ENCODE measurements around the gene ZNF333. TPM values are rescaled to one million over a fixed set of nuclear protein-coding genes. Genes with fewer than 3 reads are reported as not detected.
A peak's percentile ranks its signal among the peaks of the same experiment; 100 is the strongest.

The ZNF333 gene
- total RNA-seq, 2 donors from 2014 or later: 14.2 to 18.2 TPM

DNA sequence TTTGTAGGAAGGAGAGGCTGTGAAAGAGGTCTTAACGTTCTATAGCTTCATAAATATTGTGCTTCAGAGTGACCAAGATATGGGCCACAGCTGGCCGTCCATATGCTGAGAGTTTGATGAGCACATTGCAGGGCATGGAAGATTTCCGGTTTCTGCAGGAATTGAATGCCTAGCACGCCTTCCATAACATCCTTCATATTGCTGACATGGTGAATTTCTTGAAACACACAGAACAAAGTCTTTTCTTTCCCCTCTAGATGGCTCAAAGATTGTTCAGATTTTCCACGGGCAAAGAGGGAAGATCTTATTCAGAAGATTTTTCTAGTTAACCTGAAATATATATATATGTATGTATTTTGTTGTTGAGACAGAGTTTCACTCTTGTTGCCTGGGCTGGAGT, 46.1 kb downstream of the ZNF333 start:
- no peak for ATAC-seq

GRCh38 chr19:14746886-14747285, 57.0 kb downstream of the ZNF333 start:
- Histone ChIP-seq H3K9me3 (no peaks in the 10 kb centered on the region), H3K36me3 (replicated peaks in 1 of 2; ENCODE audit: insufficient read depth in 1 of 2, low read depth in 2 of 2) (no peaks in the 10 kb centered on the region), H3K4me1 (no peaks in the 10 kb centered on the region), H3K27me3 (no peaks in the 10 kb centered on the region), H3K4me3 (no peak overlapping the region), H3K27ac (no peak overlapping the region)
- DNase-seq (no peak), ATAC-seq (no peak)
- WGBS, 2 donors: 68 to 77% methylated on average over 4 of the region's 4 CpGs
- TF ChIP-seq POLR2A (IDR thresholded peaks at IDR 0.05) (no peak), CTCF (IDR thresholded peaks at IDR 0.05) (no peak)
- intact Hi-C loops (cut with DNase I): no loop called here

More for the DNA sequence above, 46.1 kb downstream of the ZNF333 start:
- no peak for DNase-seq
- H3K4me1 ChIP-seq: no peaks in the 10 kb centered on the region
- no peak overlapping the region for H3K27ac ChIP-seq
- no peak overlapping the region for H3K4me3 ChIP-seq
- no peak for TF ChIP-seq POLR2A (IDR thresholded peaks at IDR 0.05)
- no peak for TF ChIP-seq CTCF (IDR thresholded peaks at IDR 0.05)
- 55 to 75% methylated on average over 5 of the region's 5 CpGs for WGBS, 2 donors
- intact Hi-C loops (cut with DNase I): no loop called here
- H3K36me3 ChIP-seq (replicated peaks in 1 of 2; ENCODE audit: insufficient read depth in 1 of 2, low read depth in 2 of 2): no peaks in the 10 kb centered on the region
- no peaks in the 10 kb centered on the region for H3K9me3 ChIP-seq
- H3K27me3 ChIP-seq: no peaks in the 10 kb centered on the region

GRCh38 chr19:14748601-14749000, 58.8 kb downstream of the ZNF333 start:
- TF ChIP-seq CTCF (IDR thresholded peaks at IDR 0.05) (no peak), POLR2A (IDR thresholded peaks at IDR 0.05) (no peak)
- WGBS, 2 donors: 59 to 72% methylated on average over 6 of the region's 6 CpGs
- Histone ChIP-seq H3K4me1 (no peaks in the 10 kb centered on the region), H3K27me3 (no peaks in the 10 kb centered on the region), H3K4me3 (no peak overlapping the region), H3K36me3 (replicated peaks in 1 of 2; ENCODE audit: insufficient read depth in 1 of 2, low read depth in 2 of 2) (no peaks in the 10 kb centered on the region), H3K9me3 (no peaks in the 10 kb centered on the region), H3K27ac (no peak overlapping the region)
- intact Hi-C loops (cut with DNase I): no loop called here
- no peak for DNase-seq
- no peak for ATAC-seq

DNA sequence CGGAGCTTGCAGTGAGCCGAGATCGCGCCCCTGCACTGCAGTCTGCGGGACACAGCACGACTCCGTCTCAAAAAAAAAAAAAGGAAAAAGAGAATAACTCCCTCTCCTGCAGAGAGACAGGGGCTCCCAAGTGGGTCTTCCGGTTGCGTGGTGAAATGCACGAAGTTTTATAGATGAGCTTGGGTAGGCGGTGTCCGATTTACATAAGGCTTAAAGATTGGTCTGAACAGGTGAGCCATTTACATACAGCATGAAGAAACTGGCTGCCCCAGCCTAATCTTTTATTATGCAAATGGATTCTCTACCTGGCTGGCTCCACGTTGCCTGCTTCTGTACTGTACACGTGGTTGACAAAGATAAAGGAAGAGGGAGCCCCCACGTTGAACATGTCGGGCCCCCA, 69.0 kb downstream of the ZNF333 start:
- WGBS, 2 donors: 17 to 26% methylated on average over 15 to 16 of the region's 16 CpGs
- TF ChIP-seq CTCF (IDR thresholded peaks at IDR 0.05) (no peak), POLR2A (IDR thresholded peaks at IDR 0.05) (no peak)
- Histone ChIP-seq H3K4me1 (no peaks in the 10 kb centered on the region), H3K36me3 (replicated peaks in 1 of 2; ENCODE audit: insufficient read depth in 1 of 2, low read depth in 2 of 2) (no peaks in the 10 kb centered on the region), H3K27ac (no peak overlapping the region), H3K9me3 (no peaks in the 10 kb centered on the region), H3K4me3 (no peak overlapping the region), H3K27me3 (no peaks in the 10 kb centered on the region)
- DNase-seq (peak in 2 of 4 donors; percentile 13 to 22), ATAC-seq (no peak)
- intact Hi-C loops (cut with DNase I): no loop called here

- no peak overlapping the region for H3K27ac ChIP-seq
- no peak overlapping the region for H3K4me3 ChIP-seq
- intact Hi-C loops (cut with DNase I): no loop called here
- ATAC-seq: no peak
- H3K9me3 ChIP-seq: no peaks in the 10 kb centered on the region
- 45 to 54% methylated on average over 5 of the region's 5 CpGs for WGBS, 2 donors
- H3K4me1 ChIP-seq: no peaks in the 10 kb centered on the region
- H3K27me3 ChIP-seq: no peaks in the 10 kb centered on the region
- no peaks in the 10 kb centered on the region for H3K36me3 ChIP-seq (replicated peaks in 1 of 2; ENCODE audit: insufficient read depth in 1 of 2, low read depth in 2 of 2)
- DNase-seq: no peak
- TF ChIP-seq POLR2A (IDR thresholded peaks at IDR 0.05) (no peak), CTCF (IDR thresholded peaks at IDR 0.05) (no peak)
Measured at GRCh38 chr19:14761607-14762006, 71.8 kb downstream of the ZNF333 start.
